ENCODE measurements around the gene DDX49.
"Not testable (repeated sequence)": the region's sequence is repeated elsewhere in the genome, so short reads cannot be mapped to it uniquely, and the experiment has no call there.

DDX49 gene

DNA sequence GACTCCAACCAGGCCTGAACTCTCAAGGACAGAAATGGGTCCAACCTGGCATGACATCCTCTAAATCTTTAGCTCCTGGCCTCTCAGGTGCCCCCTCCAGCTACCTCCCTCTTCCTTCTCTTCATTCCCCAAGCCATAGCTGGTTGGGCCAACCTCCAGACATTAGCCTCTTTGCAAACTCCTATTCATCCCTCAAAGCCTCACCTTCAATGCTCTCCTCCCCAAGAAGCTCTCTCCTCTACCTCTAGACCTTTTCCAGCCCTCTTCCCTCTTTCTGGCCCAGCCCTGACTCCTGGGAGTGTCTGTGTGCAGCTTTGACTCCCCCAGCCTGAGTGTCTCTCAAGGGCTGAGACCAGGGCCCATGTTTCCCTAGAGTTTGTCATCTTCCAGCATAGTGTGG, 26.8 kb downstream of the DDX49 start:
- FAIRE-seq = no peak

DNA sequence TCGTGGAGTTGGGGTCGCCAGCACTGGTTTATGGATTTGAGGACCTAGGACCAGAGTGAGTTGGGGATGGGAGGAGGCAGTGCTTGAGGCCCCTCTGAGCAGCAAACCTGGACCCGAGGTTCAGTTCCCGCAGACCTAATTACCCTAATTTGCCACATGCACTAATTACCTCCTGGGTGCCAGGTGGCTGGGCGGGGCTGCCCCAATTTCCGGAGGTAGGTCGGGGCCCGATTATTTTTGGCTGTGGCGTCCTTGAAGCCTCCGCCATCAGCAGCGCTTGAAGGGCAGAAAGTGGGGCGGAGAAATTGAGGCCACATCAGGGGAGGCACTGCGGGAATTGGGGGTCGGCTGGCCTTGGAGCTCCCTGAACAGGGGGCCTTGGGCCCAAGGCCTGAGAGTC, 27.4 kb downstream of the DDX49 start:
- FAIRE-seq = no peak

DNA sequence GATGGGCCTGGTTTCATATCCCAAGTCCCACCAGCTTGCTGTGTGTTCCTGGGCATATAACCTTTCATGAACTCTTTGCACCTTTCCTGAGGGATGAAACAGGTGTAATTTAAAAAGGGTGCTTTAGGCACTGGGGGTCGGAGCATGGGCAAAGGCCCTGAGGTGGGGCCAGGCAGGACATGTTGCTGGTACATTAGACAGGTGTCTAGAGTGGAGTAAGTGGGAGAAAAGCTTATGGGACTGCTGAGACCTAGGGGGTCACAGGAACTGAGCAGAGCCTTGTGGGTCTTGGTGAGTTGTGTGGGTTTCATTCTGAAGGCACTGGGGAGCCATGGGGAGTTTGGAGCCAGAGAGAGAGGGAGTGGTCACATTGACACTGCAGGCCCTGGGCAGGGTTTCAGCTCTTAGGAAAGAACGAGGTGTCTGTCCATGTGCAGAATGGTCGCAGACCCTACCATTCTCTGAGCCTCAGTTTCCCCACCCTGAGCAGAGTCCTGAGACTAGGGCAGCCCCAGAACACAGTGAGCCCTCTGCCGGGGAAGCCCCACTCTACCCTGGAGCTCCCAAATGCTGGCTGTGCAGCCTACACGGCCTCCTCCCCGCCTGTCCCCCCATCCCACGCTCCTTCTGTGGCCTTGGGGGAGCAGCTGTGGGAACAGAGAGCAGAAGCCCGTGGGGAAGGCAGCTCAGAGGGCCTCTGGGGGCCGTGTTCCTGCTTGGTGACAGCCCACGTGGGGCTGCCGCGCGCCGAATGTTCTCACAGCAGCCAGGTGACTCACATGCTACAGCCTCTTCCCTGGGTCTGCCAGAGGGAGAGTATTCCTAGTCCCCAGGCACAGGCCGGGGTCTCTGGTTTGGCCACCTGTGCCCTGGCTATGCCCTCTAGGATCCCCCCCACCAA, 28.8 kb downstream of the DDX49 start:
- no peak for FAIRE-seq

DNA sequence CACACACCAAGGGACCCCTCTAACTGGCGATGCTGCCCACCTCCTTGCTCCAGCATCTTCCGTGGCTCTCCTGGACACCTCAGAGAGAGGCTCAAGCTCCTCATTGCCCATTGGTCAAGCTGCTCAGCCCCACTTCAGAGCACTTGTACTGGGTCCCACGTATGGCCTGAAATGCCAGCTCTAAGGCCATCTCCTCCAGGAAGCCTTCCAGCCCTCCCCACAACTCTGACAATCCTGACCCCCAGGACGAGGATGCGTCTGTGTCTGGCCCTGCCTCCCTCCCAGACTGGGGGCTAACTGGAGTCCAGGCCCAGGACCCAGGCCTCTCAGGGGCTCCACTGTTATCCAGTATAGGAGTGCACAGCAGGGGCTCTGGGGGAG, 29.5 kb downstream of the DDX49 start:
- FAIRE-seq = no peak

DNA sequence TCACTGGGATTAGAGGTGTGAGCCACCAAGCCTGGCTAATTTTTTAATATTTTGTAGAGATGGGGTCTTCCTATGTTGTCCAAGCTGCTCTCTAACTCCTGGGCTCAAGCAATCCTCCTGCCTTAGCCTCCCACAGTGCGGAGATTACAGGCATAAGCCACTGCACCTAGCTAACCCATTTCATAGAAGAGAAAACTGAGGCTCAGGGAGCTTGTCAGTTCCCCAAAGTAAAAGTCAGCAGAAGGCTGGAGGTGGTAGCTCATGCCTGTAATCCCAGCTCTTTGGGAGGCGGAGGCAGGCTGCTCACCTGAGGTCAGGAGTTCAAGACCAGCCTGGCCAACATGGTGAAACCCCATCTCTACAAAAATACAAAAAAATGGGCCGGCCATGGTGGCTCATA, 30.3 kb downstream of the DDX49 start:
- FAIRE-seq = no peak

DNA sequence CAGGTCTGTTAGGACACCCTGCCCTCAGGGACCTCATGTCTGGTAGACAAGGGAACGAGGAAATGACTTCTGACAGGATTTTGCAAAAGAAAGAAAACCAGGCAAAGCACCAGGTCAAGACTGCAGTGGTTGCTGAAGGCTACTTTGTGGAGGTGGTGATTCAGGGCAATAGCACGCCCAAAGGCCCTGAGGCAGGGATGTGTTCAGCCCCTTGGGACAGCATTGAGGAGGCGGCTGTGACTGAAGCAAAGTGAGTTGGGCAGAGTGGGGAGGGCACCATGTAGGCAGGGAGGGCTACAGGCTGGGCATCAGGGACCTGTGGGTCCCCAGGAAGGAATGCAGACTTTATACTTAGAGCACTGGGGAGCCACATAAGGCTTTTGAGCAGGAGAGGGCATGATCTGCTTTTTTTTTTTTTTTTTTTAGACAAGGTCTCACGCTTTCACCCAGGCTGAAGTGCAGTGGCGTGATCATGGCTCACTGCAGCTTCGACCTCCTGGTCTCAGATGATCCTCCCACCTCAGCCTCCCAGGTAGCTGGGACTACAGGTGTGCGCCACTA, 32.3 kb downstream of the DDX49 start:
- FAIRE-seq = no peak

DNA sequence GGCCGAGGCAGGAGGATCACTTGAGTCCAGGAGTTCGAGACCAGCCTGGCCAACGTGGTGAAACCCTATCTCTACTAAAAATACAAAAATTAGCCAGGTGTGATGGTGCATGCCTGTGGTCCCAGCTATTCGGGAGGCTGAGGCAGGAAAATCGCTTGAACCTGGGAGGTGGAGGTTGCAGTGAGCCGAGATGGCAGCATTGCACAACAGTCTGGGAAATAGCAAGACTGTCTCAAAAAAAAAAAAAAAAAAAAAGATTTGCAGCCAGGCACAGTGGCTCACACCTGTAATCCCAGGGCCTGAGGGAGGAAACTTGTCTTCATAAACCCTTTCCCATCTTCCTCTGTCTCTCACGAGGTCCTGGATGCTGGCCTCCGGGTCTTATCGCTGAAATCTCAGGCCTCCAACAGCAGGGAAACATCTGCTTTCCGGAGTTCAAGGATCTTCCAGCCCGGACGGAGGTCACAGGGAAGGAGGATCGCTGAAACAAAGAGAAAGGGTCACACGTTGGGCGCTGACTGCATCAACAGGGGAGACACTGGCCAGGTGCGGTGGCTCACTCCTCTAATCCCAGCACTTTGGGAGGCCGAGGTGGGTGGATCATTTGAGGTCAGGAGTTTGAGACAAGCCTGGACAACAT, 33.0 kb downstream of the DDX49 start:
- not testable (repeated sequence) for FAIRE-seq

DNA sequence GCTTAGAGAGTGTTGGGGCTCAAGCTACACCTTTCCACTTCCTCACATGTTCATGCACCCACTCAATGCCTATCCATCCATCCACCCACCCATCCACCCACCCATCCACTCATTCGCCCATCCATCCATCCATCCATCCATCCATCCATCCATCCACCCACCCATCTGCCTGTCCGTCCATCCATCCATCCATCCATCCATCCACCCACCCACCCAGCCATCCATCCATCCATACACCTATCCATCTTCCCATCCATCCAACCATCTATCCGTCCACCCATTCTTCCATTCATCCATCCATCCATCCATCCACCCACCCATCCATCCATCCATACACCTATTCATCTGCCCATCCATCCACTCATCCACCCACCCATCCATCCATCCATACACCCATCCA, 34.6 kb downstream of the DDX49 start:
- FAIRE-seq = no peak

DNA sequence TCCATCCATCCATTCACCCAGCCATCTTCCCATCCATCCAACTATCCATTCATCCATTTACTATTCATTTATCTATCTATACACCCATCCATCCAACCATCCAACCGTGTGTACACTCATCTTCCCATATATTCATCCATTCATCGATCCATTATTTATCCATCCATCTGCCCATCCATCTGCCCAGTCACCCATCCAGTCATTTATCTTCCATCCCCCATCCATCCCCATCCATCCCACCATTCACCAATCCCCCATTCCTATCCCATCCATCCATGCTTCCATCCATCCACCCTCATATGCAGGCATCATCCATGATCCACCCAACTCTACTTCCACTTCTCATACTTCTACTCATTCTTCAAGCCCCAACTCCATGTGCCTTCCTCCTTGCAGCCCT, 35.5 kb downstream of the DDX49 start:
- no peak for FAIRE-seq

DNA sequence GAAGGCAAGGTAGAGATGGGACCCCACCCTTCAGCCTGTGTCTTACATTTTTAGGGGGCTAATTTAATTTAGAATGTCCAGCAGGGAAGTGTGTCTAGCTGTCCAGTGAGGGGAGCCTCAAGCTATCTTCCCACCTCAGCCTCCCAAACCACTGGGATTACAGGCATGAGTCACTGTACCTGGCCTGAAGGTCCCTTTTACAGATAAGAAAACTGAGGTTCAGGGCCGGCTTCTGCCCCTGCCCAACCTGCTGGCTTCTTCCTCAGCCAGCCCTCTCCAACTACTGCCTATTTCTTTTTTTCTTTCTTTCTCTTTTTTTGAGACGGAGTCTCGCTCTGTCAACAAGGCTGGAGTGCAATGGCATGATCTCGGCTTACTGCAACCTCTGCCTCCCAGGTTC, 40.9 kb downstream of the DDX49 start:
- no peak for FAIRE-seq

DNA sequence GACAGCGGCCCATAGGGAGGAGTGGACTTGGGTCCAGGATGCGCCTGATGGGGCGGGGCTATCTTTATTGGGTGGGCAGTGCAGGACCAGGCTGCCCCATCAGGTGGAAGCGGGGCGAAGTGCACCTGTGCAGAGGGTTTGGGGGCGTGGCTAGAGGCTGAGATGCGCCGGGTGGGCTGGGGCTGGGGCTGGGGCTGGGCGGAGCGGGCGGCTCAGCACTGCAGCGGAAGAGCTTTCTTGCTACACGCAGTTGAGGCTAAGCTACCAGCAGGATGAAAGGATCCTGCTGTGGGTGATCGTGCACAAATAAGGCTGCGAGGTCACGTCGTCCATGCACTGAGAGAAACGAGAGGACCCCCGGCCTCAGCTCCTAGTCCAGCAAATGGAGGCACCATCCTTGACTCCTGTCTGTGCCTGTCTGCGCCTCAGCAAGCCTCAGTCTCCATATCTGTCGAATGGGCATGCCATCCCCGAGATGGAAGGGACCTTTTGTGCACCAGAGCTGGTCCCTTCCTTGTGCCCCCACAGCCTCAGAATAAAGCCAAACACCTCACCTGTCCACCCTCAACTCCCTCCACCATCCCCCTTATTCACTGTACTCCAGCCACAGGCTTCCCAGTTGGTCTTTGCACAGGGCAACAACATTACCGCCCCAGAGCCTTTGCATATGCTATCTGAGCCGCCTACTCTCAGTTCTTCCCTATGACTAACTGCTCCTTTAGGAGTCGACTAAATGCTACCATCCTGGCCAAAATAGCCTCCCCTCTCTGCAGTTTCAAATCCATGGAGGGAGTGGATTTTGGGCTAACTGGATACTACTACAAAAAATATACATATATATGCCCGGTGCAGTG, 42.5 kb downstream of the DDX49 start:
- FAIRE-seq = no peak

DNA sequence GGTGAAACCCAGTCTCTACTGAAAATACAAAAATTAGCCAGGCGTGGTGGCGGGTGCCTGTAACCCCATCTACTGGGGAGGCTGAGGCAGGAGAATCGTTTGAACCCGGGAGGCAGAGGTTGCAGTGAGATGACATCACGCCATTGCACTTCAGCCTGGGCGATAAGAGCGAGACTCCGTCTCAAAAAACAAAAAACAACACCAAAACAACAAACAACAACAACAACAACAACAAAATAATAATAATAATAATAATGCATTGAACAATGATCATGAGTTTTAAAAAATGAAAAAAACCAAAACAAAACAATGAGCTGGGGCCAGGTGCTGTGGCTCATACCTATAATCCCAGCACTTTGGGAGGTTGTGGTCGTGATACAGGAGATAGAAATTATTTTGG, 44.6 kb downstream of the DDX49 start:
- no peak for FAIRE-seq

DNA sequence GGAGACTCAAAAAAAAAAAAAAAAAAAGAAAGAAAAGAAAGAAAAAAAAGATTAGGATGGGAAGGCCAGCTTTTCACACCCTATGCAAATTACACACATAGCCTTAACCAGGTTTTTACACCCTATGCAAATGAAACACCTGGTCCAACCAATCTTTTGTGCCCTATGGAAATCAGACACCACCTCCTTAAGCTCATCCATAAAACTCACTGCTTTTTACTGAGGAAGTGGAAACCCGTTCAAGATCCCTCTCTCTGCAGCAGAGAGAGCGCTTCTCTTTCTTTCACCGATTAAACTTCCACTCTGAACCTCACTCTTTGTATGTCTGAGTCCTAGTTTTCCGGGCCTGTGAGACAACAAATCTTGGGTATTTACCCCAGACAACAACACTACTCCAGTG, 46.8 kb downstream of the DDX49 start:
- no peak for FAIRE-seq

DNA sequence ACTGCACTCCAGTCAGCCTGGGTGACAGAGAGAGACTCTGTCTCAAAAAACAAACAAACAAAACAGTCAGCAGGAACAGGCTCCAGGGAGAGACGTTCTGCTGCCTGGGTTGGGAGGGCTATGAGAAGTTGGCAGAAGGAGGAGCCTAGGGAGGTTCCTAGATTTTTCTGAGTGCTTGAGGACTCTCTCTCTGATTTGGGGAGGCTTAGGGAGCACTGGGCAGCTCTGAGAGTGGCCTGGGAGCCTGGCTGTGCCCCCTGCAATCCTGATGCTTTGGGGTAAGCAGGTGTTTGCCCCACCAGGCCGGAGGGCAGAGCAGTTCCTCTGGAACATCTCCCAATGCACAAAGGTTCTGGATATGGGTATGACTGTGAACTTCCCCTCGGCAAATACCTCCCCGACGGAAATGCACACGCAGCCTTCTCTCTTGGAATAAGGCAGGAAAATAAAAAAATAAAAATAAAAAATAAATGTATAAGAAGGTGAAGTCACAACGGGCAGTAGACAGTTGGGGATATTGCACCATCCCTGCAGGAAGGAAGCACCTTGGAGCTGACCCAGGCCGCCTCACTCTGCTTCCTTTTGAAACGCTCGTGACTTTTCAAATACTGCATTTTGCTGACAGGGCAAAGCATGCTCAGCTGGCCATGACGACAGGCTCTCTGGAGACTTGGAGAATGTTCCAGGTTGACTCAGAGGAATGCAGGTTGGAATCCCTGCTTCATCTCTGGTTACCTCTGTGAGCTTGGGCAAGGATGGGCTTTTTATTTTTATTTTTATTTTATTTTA, 48.0 kb downstream of the DDX49 start:
- FAIRE-seq = no peak

DNA sequence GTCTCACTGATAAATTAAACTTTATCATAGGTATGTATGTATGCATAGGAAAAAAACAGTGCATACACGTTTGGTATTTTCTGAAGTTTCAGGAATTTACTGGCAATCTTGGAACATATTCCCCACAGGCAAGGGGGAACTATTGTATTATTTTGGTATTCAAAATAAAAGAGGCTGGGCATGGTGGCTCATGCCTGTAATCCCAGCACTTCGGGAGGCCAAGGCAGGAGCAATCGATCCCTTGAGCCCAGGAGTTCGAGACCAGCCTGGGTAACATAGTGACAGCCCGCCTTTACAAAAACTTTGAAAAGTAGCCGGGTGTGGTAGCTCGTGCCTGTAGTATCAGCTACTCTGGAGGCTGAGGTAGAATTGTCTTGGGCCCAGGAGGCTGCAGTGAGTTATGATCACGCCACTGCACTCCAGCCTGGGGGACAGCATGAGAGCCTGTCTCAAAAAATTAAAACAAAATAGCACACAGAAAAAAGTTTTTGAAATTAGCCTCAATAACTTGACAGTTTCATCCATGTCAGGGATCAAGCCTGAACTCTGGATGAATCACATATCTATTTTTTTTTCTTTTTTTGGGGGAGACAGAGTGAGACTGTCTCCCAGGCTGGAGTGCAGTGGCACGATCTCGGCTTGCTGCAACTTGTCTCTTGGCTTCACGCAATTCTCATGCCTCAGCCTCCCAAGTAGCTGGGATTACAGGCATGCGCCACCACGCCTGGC, 50.6 kb downstream of the DDX49 start:
- FAIRE-seq = no peak

DNA sequence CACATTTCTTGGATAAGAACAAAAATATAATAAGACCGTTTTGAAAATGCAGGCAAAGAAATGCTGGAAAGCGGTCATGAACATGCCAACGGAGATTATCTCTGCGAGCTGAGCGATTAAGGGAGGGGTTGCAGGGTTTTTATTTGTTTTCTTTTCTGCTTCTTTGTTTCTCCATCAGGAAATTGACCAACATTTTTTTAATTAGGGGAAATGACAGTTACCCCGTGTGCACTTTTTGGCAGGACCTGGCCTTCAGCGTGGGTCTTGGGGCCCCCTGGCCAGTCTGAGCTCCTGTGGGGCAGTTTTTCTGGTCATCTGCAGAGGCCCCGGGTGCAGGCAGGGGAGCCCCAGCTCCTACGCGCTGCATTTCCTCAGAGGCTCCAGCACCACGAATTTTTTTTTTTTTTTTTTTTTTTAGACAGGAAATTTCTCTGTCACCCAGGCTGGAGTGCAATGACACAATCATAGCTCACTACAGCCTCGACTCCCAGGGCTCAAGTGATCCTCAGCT, 52.8 kb downstream of the DDX49 start:
- no peak for FAIRE-seq

DNA sequence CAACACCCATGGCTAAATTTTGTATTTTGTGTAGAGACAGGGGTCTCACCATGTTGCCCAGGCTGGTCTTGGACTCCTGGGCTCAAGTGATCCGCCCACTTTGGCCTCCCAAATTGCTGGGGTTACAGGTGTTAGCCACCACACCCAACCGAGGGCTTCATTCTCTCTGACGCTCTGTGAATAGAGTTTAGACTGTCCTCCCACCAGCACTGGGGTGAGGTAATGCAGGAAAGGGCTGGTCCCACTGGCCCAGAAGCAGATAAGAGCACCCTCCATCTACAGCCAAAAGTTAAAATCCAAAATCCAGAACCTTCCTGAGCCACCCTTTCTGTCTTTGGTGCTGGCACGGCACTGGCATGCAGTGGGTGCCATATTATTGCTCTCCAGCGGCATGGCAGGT, 53.3 kb downstream of the DDX49 start:
- FAIRE-seq = no peak

DNA sequence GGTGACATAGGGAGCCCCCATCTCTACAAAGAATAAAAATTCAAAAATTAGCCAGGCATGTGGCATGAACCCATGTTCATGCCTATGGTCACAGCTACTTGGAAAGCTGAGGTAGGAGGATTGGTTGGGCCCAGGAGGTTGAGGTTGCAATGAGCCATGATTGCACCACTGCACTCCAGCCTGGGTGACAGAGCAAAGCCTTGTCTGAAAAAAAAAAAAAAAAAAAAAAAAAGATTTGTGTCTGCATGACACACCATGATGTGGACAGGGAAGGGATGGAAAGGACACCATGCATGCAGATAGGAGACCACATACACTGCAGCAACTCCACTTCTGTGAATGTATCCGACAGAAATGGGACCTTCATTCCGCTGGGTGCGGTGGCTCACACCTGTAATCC, 55.5 kb downstream of the DDX49 start:
- no peak for FAIRE-seq

DNA sequence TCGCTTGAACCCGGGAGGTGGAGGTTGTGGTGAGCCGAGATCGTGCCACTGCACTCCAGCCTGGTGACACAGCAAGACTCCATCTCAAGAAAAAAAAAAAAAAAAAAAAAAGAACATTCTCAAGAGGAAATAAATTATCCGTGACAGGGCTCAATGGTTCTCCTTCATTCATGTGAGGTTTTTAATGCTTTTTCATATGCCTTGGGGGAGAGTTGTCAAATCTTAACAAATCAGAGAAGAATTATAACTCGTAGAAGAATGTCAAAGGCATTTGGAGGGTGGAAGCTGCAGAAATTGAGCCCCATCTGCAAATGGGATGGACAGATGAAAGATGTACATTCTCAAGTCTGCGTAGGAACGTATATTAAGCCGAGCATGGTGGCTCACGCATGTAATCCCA, 56.4 kb downstream of the DDX49 start:
- no peak for FAIRE-seq
